ENCODE measurements around the gene HHEX. TPM values are rescaled to one million over a fixed set of nuclear protein-coding genes. Genes with fewer than 3 reads are reported as not detected.
"Not testable (repeated sequence)": the region's sequence is repeated elsewhere in the genome, so short reads cannot be mapped to it uniquely, and the experiment has no call there.

The HHEX gene
- 10 to 100 TPM; 23.9 to 42.3 (median 37.5) TPM for polyA plus RNA-seq (ENCODE audit: insufficient read depth in 1 of 5, insufficient read length in 5 of 5, low replicate concordance in 1 of 5)
- long read RNA-seq, donor 1, transcript HHEX-201 (4 exons, 1,727 nt), result major isoform, 17 of 18 reads
- long read RNA-seq, donor 1, partial matches to known transcripts, result 0 of 18 reads
- long read RNA-seq, donor 1, other reads (novel, unspliced or antisense), result 0 of 18 reads
- long read RNA-seq, donor 2, transcript HHEX-201 (4 exons, 1,727 nt), result major isoform, 6 of 8 reads
- long read RNA-seq, donor 2, partial matches to known transcripts, result 0 of 8 reads
- long read RNA-seq, donor 2, other reads (novel, unspliced or antisense), result 0 of 8 reads
- long read RNA-seq, donor 3, transcript HHEX-201 (4 exons, 1,727 nt), result major isoform, 12 of 18 reads
- long read RNA-seq, donor 3, transcript HHEX-203 (3 exons, 808 nt), result minor isoform, 6 of 18 reads
- long read RNA-seq, donor 3, partial matches to known transcripts, result 0 of 18 reads
- long read RNA-seq, donor 3, other reads (novel, unspliced or antisense), result 0 of 18 reads
- long read RNA-seq, donor 4, transcript HHEX-201 (4 exons, 1,727 nt), result major isoform, 6 of 6 reads
- long read RNA-seq, donor 4, partial matches to known transcripts, result 0 of 6 reads
- long read RNA-seq, donor 4, other reads (novel, unspliced or antisense), result 0 of 6 reads
- long read RNA-seq, donor 5, transcript HHEX-201 (4 exons, 1,727 nt), result major isoform, 8 of 24 reads
- long read RNA-seq, donor 5, transcript HHEX-203 (3 exons, 808 nt), result minor isoform, 5 of 24 reads
- long read RNA-seq, donor 5, partial matches to known transcripts, result 11 of 24 reads
- long read RNA-seq, donor 5, other reads (novel, unspliced or antisense), result 0 of 24 reads
- long read RNA-seq, donor 6, transcript HHEX-201 (4 exons, 1,727 nt), result major isoform, 26 of 29 reads
- long read RNA-seq, donor 6, partial matches to known transcripts, result 0 of 29 reads
- long read RNA-seq, donor 6, other reads (novel, unspliced or antisense), result 0 of 29 reads
- long read RNA-seq, donor 7, transcript HHEX-201 (4 exons, 1,727 nt), result major isoform, 15 of 17 reads
- long read RNA-seq, donor 7, partial matches to known transcripts, result 0 of 17 reads
- long read RNA-seq, donor 7, other reads (novel, unspliced or antisense), result 0 of 17 reads
- long read RNA-seq, donor 8, transcript HHEX-201 (4 exons, 1,727 nt), result major isoform, 7 of 9 reads
- long read RNA-seq, donor 8, partial matches to known transcripts, result 0 of 9 reads
- long read RNA-seq, donor 8, other reads (novel, unspliced or antisense), result 0 of 9 reads

- peak in 1 of 2 donors; percentile 36 for DNase-seq
Measured at GRCh38 chr10:92689663-92690210, at the start of gene HHEX. Gene HHEX (plus strand): TSS chr10:92689955. CDS start chr10:92689987, 32 bp downstream.

GRCh38 chr10:92640107-92640506 lies 49.6 kb upstream of the HHEX start:
- no peak for DNase-seq

- DNase-seq, result no peak
Measured at GRCh38 chr10:92641492-92641891, 48.3 kb upstream of the HHEX start.

- DNase-seq, result no peak
Measured at GRCh38 chr10:92644921-92645320, 44.8 kb upstream of the HHEX start.

GRCh38 chr10:92650864-92651263 lies 38.9 kb upstream of the HHEX start:
- DNase-seq, result not testable (repeated sequence)

GRCh38 chr10:92655426-92655825 lies 34.3 kb upstream of the HHEX start:
- DNase-seq, result no peak

GRCh38 chr10:92656266-92656961 lies 33.3 kb upstream of the HHEX start:
- no peak for DNase-seq

- DNase-seq, result no peak
Measured at GRCh38 chr10:92657024-92657423, 32.7 kb upstream of the HHEX start.

- no peak for DNase-seq
Measured at GRCh38 chr10:92662848-92663247, 26.9 kb upstream of the HHEX start.

GRCh38 chr10:92664322-92664721 lies 25.4 kb upstream of the HHEX start:
- no peak for DNase-seq

- DNase-seq, result no peak
Measured at GRCh38 chr10:92667078-92667477, 22.7 kb upstream of the HHEX start.

- DNase-seq, result no peak
Measured at GRCh38 chr10:92677708-92678107, 12.0 kb upstream of the HHEX start.

- no peak for DNase-seq
Measured at GRCh38 chr10:92678206-92678605, 11.5 kb upstream of the HHEX start.

- no peak for DNase-seq
Measured at GRCh38 chr10:92681306-92681834, 8.4 kb upstream of the HHEX start.

- no peak for DNase-seq
Measured at GRCh38 chr10:92688573-92688926, 1.2 kb upstream of the HHEX start.

GRCh38 chr10:92688927-92689662 lies 660 bp upstream of the HHEX start:
- DNase-seq, result peak in 1 of 2 donors; percentile 30

GRCh38 chr10:92690211-92690914 lies 608 bp downstream of the HHEX start:
- DNase-seq, result peak; percentile 61 to 64

GRCh38 chr10:92690915-92691590 lies 1.3 kb downstream of the HHEX start:
- DNase-seq, result no peak

- no peak for DNase-seq
Measured at GRCh38 chr10:92691591-92692079, 1.9 kb downstream of the HHEX start.
